NK-92 (cell line): ENCODE measurements around the gene HOXC4.

Experiments used
- DNase-seq: peaks from one replicate; lab custom pipeline; 2025; ENCODE audit not compliant: unreplicated experiment; lab: John Stamatoyannopoulos, UW

Gene HOXC4

GRCh38 chr12:54015018-54015931 is 38.4 kb upstream of the HOXC4 start:
- DNase-seq = no peak

GRCh38 chr12:54016051-54016450 is 37.6 kb upstream of the HOXC4 start:
- no peak for DNase-seq

GRCh38 chr12:54016478-54016964 is 37.1 kb upstream of the HOXC4 start:
- no peak for DNase-seq

GRCh38 chr12:54017027-54017788 is 36.4 kb upstream of the HOXC4 start:
- no peak for DNase-seq

- DNase-seq = no peak
These were observed 35.7 kb upstream of the HOXC4 start for GRCh38 chr12:54017878-54018467.

- no peak for DNase-seq
These were observed 35.1 kb upstream of the HOXC4 start for GRCh38 chr12:54018468-54018984.

- DNase-seq = no peak
These were observed 34.4 kb upstream of the HOXC4 start for GRCh38 chr12:54019091-54019811.

GRCh38 chr12:54019924-54020590 is 33.6 kb upstream of the HOXC4 start:
- DNase-seq = no peak

- DNase-seq = no peak
These were observed 32.8 kb upstream of the HOXC4 start for GRCh38 chr12:54020591-54021405.

GRCh38 chr12:54021432-54022013 is 32.1 kb upstream of the HOXC4 start:
- DNase-seq = no peak

- DNase-seq = no peak
These were observed 30.4 kb upstream of the HOXC4 start for GRCh38 chr12:54022960-54023884.

- no peak for DNase-seq
These were observed 29.5 kb upstream of the HOXC4 start for GRCh38 chr12:54024127-54024526.

GRCh38 chr12:54024581-54025305 is 28.9 kb upstream of the HOXC4 start:
- DNase-seq = no peak

- DNase-seq = no peak
These were observed 27.9 kb upstream of the HOXC4 start for GRCh38 chr12:54025499-54026405.

- DNase-seq = no peak
These were observed 26.8 kb upstream of the HOXC4 start for GRCh38 chr12:54026640-54027441.
